Stimulated activated CD8-positive, alpha-beta memory T cell treated with anti-CD3 and anti-CD28 coated beads, Interleukin-7, amount 100 ng/mL, for 24 hours (primary cell): ENCODE data around the gene ART1.
A peak's percentile ranks its signal among the peaks of the same experiment; 100 is the strongest.
"Not testable (repeated sequence)": the region's sequence is repeated elsewhere in the genome, so short reads cannot be mapped to it uniquely, and the experiment has no call there.

Source experiments
- DNase-seq: peaks from one replicate; pipeline ENCODE4 v3.0.0-alpha.2; 2020; ENCODE audit warnings: low read depth

The ART1 gene

DNA sequence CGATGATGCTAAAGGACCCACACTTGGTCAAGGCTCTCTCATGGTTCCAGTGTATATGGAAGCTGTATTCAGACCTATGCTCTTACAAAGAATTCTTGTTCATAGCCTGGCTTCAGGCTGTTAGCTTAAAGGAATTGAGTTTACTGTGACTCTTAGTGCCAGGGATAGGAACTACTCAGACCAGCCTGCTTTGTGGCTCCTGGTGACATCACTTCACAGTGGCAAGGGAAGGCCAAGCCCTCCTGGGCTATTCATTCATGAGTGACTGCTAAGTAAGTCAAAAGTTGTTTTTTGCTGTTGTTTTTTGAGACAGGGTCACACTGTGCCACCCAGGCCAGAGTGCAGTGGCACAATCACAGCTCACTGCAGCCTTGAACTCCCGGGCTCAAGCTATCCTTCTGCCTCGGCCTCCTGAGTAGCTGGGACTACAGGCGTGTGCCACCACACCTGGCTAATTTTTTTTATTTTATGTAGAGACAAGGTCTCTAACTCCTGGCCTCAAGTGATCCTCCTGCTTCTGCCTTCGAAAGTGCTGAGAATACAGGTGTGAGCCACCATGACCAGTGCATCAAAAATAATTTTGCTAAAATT lies 12.8 kb upstream of the ART1 start:
- no peak for DNase-seq

GRCh38 chr11:3635641-3636375 lies 9.1 kb upstream of the ART1 start:
- DNase-seq: no peak

DNA sequence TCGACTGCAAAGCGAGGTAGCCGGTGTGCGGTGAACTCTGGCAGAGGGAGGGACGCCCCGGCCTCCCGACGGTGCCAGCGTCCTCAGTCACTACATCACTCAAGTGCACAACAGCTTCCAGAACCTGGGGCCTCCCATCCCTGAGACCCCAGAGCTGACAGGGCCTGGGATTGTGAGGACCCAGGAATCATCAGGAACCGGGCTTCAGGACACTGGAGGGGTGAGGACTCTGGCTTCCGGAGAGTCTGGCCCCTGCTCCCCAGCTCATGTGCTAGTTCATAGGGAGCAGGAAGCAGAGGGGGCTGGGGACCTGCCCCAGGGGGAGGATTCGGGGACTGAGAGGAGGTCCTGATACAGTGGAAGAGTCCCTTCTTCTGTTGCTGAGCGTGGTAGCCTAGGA lies 7.7 kb upstream of the ART1 start:
- no peak for DNase-seq

DNA sequence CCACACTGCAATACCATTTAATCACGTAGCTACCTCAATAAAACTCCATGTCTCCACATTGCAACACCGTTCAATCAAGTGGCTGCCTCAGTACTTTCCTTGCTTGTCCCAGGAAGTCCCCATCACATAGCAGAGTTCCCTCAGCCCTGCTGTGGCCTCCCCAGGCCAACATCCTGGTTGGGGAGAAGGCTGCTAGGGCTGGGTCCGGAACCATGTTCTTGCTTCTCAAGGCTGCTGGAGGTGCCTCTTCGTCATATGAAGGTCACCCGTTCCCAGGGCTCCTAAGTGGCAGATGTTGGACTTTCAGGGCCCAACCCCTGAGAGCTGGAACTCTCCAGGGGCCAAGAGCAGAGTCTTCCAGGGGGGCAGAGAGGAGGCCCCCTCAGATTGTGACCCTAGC lies 6.4 kb upstream of the ART1 start:
- DNase-seq: no peak

DNA sequence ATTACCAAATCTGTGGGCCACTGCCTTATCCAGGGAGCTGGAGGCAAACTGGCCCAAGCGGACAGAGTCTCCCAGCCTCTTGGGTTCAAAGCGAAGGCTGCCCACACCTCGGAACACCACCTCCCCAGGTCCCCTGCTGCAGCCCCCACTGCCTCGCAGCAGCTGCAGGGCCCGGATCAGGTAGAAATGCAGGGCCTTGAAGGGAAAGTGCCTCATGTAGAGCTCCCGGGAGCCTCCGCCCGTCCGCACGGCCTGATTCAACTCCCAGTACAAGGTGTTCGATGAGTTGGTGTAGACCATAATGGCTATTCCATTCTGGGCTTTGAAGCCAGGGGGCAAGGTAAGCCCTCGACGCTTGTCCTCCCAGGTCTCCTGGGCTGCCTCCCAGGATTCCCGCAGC lies 5.1 kb upstream of the ART1 start:
- DNase-seq: no peak

GRCh38 chr11:3641191-3641590 lies 3.7 kb upstream of the ART1 start:
- DNase-seq: no peak

DNA sequence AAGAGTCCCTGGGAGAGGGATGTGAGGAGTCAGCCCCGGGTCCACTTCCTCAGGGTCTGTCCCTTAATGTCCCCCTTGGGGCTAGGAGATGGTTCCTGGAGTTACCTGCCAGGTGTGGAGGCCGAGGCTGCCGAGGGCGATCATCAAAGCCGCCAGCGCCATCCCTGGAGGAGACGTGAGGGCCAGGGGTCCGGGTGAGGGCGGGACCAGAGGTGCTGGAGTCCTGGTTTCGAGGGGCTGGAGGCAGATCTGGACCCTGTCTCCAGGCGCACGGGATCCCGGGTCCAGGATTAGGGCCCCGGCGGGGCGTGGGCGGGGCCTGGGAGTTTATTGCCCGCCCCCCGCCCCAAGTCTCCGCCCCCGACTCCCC lies 3.2 kb upstream of the ART1 start, which contains the start of gene ART5:
ART5 (minus strand) TSS at position 292 of the 370 bp plus-strand sequence; CDS start at position 162, 130 bp downstream.
- no peak for DNase-seq

DNA sequence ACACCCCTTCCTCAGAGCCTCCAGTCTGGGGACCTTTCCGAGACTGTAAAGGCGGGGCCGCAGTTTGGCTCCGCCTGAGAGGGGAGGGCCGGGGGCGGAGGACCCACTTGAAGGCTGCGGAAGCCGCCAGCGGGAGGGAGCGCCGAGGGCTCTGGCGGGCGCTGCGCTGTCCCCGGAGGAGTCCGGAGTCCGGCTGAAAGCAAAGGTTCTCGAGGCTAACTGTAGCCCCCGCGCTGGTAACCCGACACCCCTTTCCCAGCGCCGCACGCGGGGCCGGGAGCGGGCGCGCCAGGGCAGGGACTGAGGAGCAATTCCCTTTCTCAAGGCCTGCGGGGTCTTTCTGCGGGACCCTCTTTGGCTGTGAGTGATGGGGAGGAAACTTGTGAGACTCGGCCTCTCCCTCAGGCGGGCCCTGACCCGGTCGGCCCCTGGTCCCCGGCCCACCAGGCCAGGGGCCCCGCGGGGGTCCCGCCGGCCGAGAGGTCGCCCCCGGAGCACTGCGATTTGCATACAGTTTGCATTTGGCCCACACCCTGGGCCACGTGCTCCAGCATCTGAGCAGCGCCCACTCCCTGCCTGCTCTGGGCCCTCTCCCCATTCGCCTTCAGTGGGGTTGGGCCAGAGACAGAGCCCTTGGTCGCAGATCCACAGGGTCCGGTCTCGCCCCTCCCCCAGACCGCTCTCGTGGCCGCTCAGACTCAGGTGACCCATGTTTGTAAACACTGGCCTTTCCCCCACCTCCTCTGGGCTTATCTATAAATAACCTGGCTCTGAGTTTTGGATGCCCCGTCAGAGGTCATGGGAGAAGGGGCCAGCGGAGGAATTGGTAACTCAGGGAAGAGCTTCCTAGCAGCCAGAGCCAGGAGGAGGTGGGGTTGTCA lies 2.6 kb upstream of the ART1 start:
- DNase-seq: peak; percentile 14

- not testable (repeated sequence) for DNase-seq
Observed at GRCh38 chr11:3643102-3643546, 1.8 kb upstream of the ART1 start.

GRCh38 chr11:3645552-3645951 lies 624 bp downstream of the ART1 start:
- no peak for DNase-seq

- DNase-seq: not testable (repeated sequence)
Observed at GRCh38 chr11:3648843-3649242, 3.9 kb downstream of the ART1 start.

GRCh38 chr11:3649374-3649773 lies 4.4 kb downstream of the ART1 start:
- not testable (repeated sequence) for DNase-seq

DNA sequence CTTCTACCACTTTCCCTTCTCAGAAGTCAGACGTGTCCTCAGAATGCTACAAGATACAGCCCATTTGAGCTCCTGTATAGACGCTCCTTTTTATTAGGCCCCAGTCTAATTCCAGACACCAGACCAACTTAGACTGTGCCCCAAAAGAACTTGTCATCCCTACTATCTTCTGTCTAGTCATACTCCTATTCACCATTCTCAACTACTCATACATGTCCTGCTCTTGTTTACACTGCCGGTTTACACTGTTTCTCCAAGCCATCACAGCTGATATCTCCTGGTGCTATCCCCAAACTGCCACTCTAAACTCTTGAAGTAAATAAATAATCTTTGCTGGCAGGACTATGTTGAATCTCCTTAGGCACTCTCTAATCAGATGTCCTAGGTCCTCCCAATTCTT lies 7.6 kb downstream of the ART1 start:
- not testable (repeated sequence) for DNase-seq

DNA sequence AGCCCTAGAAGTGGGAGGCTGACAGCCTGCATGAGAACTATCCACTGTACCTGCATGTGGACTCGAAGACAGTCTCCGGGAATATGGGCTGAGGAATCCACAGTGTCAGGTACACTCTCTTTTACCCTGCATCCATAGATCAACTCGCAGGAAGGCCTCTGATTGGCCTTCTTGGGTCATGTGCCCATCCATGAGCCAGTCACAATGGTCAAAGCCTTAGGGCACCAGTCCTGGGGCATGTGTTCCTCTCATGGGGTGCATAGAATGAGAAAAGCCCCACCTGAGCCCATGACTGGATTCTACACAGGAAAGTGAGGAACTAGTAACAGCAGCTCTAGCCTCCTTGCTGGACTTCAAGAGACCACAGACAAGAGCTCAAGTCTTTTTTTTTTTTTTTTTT lies 10.6 kb downstream of the ART1 start:
- DNase-seq: no peak

DNA sequence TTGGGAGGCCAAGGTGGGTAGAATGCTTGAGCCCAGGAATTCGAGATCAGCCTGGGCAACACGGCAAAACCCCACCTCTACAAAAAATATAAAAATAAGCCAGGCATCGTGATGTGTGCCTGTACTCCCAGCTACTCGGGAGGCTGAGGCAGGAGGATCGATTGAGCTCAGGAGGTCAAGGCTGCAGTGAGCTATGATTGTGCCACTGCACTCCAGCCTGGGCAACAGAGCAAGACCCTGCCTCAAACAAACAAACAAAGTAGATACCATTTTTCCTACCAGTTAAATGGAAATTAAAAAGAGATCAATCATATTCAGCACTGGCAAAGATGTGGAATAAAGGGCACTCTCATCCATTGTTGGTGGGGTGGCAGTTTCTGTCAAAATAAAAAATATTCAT lies 12.4 kb downstream of the ART1 start:
- DNase-seq: not testable (repeated sequence)

DNA sequence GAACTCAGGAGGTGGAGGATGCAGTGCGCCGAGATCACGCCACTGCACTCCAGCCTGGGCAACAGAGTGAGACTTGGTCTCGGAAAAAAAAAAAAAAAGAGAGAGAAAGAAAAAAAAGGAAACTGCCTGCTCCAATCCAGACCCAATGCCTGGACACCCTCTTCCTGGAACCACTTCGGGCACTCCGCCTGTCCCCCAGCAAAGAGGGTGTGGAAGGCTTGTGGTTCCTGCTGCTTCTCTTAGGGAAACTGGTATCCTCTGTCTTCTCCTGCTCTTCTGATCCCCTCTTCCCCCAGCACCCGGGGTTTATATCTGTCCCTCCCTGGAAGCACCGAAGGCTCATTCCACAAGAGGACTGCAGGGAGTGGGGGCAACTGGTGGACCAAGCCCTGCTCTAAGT lies 13.3 kb downstream of the ART1 start:
- DNase-seq: no peak

DNA sequence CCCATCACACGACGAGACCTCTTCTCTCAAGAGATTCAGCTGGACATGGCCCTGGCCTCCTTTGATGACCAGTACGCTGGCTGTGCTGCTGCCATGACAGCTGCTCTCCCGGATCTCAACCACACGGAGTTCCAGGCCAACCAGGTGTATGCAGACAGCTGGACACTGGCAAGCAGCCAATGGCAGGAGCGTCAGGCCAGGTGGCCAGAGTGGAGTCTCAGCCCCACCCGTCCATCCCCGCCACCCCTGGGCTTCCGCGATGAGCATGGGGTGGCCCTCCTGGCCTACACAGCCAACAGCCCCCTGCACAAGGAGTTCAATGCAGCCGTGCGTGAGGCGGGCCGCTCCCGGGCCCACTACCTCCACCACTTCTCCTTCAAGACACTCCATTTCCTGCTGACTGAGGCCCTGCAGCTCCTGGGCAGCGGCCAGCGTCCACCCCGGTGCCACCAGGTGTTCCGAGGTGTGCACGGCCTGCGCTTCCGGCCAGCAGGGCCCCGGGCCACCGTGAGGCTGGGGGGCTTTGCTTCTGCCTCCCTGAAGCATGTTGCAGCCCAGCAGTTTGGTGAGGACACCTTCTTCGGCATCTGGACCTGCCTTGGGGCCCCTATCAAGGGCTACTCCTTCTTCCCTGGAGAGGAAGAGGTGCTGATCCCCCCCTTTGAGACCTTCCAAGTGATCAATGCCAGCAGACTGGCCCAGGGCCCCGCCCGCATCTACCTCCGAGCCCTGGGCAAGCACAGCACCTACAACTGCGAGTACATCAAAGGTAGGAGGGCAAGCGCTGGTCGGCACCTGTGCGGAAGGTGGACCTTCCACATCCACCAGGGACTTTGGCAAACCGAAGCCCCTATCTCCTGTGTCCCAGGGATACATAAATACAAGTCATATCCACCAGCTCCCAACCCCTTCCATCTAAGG lies 14.9 kb downstream of the ART1 start:
- DNase-seq: no peak

- DNase-seq: no peak
Observed at GRCh38 chr11:3660960-3661359, 16.0 kb downstream of the ART1 start.

- no peak for DNase-seq
Observed at GRCh38 chr11:3662856-3663255, 17.9 kb downstream of the ART1 start.

DNA sequence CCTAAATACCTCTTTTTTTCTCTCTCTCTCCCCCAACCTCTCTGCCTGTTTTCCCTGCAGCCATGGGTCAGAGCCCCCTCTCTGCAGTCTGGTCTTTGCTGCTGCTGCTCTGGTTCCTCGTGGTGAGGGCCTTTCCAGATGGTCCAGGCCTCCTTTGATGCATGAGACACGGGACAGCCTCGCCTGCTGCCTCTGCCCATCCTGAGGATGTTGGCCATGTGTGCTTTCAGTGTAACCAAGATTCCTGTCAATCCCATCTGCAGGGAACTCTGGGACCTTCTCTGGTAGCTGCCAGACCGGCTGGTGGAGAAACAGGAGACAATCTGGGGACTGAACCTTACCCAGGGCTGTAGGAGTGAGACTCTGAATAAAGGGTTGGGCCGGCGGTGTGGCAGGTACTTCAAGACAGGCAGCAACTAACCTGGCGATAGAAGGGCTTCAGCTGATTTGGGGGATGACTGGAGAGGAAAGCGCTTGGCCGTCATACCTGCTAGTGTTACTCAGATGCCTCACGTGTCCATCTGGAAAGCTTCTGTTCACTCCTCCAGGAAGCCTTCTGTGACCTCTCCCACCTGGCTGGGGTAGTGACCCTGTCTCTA lies 19.2 kb downstream of the ART1 start:
- DNase-seq: no peak

GRCh38 chr11:3665336-3666022 lies 20.6 kb downstream of the ART1 start:
- DNase-seq: no peak
